CD4-positive, alpha-beta T cell treated with Interleukin-6 for 4 hours (primary cell): ENCODE measurements around the gene SOCS1.

Source experiments
- DNase-seq: peaks from one replicate; pipeline ENCODE4 v3.0.0-alpha.2; 2020; ENCODE audit warnings: mixed read lengths

The SOCS1 gene

GRCh38 chr16:11283820-11284248, 27.8 kb upstream of the SOCS1 start:
- DNase-seq, result no peak

GRCh38 chr16:11280616-11281522, 24.9 kb upstream of the SOCS1 start, which contains the start of gene PRM1:
PRM1 (minus strand) TSS chr16:11281330; CDS start chr16:11281238, 92 bp downstream.
- no peak for DNase-seq

GRCh38 chr16:11278681-11279628, 23.0 kb upstream of the SOCS1 start:
- no peak for DNase-seq

- DNase-seq, result no peak
Measured at GRCh38 chr16:11277607-11278337, 21.8 kb upstream of the SOCS1 start.

- no peak for DNase-seq
Measured at GRCh38 chr16:11276896-11277593, 21.0 kb upstream of the SOCS1 start.

GRCh38 chr16:11276143-11276895, 20.3 kb upstream of the SOCS1 start, which contains the start of gene PRM2:
PRM2 (minus strand) TSS chr16:11276480; CDS start chr16:11276370, 110 bp downstream.
- DNase-seq, result no peak

GRCh38 chr16:11274964-11275363, 19.0 kb upstream of the SOCS1 start:
- no peak for DNase-seq

GRCh38 chr16:11273721-11274324, 17.8 kb upstream of the SOCS1 start:
- DNase-seq, result no peak

GRCh38 chr16:11272921-11273720, 17.1 kb upstream of the SOCS1 start, which contains the start of gene PRM3:
PRM3 (minus strand) TSS chr16:11273629; CDS start chr16:11273595, 34 bp downstream.
- DNase-seq, result no peak

GRCh38 chr16:11272484-11272883, 16.5 kb upstream of the SOCS1 start:
- no peak for DNase-seq

GRCh38 chr16:11271610-11272009, 15.6 kb upstream of the SOCS1 start:
- DNase-seq, result no peak

- no peak for DNase-seq
Measured at GRCh38 chr16:11270602-11271162, 14.7 kb upstream of the SOCS1 start.

- DNase-seq, result no peak
Measured at GRCh38 chr16:11268921-11269375, 12.9 kb upstream of the SOCS1 start, which contains the start of gene TNP2. TNP2 (minus strand) TSS chr16:11269325; CDS start chr16:11269262, 63 bp downstream.

- DNase-seq, result no peak
Measured at GRCh38 chr16:11265124-11265523, 9.1 kb upstream of the SOCS1 start.

GRCh38 chr16:11264155-11264832, 8.3 kb upstream of the SOCS1 start:
- no peak for DNase-seq

GRCh38 chr16:11263737-11264136, 7.7 kb upstream of the SOCS1 start:
- peak; percentile 68 for DNase-seq

GRCh38 chr16:11262915-11263314, 6.9 kb upstream of the SOCS1 start:
- DNase-seq, result no peak

- no peak for DNase-seq
Measured at GRCh38 chr16:11260596-11260966, 4.6 kb upstream of the SOCS1 start.
